ENCODE data around the gene ITGA1.

The ITGA1 gene

DNA sequence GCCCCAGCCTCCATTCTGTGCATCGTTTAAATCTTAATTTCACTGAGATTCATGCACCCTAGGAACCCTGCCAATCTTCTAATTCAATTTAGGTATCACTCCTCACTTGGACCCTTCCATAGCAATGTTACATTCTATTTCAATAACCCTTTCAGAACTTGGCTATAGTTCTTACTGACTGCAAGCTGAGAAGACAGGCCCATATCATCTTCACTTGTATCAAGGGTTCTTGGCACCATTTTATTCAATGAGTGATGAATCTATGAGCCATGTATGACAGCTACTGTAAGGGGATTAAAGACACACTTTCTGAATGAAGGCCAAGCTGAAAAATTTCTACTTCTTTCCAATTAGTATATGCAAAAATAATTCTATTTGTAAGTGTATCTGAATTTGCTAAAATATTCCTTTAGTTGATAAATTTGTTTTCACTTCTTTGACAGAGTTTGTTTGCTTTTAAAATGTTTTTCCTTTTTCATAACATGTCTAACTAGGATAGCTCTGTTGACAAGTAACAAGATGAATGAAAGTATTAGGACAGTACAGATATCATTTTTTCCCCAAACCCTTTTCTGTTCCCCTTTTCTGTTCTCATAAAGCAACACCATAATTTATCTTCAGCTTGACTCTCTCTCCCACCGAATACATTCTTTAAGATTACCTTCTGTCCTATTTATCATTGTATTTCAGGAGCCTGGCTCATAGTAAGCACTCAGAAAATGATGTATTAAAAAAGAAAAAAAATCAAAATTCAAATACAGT lies 211.0 kb downstream of the ITGA1 start:
- DNase-seq (ENCODE audit: low read depth): no peak

DNA sequence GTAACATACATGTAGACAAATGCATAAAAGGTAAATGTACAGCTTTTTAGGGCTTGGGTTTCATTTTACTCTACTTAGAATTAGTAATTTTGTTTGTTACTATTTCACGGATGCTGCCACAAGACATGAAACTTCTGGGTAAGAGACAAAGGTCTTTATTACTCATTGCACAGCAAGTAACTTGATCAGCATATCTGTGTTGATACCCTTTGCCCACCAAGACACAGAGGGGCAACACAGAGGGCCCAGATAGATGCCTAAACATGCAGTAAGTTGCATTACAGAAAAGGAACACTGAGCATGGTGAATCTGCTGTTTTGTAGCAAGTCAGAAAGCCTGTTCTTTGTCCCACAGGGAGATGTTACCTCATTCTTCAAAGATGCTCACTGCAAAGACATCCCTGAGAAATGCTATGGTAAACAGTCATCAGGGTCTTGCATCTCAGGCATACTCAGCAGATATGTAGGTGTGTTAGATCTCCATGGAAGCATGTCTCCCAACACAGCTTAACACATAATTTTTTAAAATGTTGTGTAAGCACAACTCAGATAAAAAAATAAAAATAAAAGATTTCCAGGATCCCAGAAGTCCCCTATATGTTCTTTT lies 211.7 kb downstream of the ITGA1 start:
- DNase-seq (ENCODE audit: low read depth): no peak

DNA sequence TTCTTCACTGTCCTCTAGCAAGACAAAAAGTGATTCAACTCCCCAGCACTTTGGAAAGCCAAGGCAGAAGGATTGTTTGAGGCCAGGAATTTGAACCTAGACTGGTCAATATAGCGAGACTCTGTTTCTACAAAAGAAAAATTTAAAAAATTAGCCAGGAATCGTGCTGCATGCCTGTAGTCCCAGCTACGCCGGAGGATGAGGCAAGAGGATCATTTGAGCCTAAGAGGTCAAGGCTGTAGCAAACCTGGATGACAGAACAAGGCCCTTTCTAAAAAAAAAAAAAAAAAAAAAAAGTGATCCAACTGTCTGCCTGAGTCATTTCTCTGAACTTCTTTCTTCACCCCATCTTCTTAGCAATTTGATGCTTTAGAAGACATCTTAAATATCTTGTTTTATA lies 213.8 kb downstream of the ITGA1 start:
- no peak for DNase-seq (ENCODE audit: low read depth)

DNA sequence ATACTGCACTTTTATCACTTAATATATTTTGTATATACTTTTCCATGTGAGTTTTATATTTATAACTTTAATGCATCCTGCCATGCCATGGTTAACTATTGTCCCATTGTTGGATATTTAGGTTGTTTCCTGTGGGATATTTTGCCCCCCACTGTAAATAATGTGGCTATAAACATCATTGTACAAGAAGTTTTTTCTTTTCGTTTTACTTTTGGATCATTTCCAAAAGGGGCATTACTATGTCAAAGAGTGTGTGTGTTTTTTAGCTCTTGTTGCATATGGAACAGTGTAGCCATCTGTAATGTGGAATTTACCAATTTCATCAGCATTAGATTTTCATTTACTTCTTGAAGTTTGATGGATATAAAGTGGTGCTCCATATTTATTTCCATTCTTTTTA lies 214.8 kb downstream of the ITGA1 start:
- DNase-seq (ENCODE audit: low read depth): no peak

DNA sequence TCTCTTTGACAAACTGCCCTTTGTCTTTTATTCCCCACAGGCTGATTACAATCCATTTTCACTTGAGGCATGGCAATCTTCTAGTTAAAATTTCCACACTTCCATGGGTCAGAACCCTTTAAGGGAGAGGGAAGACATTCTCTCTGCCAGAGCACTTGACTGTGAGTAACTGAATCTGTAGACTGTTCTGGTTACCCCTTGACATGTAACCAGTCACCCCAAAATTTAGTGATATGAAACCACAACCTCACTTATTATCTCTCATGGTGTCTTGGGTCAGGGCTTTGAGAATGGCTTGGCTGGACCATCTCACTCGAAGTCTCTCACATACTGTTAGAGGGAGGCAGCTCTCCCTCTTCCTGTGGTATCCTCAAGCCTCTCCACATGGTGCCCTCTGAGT lies 215.4 kb downstream of the ITGA1 start:
- DNase-seq (ENCODE audit: low read depth): no peak

DNA sequence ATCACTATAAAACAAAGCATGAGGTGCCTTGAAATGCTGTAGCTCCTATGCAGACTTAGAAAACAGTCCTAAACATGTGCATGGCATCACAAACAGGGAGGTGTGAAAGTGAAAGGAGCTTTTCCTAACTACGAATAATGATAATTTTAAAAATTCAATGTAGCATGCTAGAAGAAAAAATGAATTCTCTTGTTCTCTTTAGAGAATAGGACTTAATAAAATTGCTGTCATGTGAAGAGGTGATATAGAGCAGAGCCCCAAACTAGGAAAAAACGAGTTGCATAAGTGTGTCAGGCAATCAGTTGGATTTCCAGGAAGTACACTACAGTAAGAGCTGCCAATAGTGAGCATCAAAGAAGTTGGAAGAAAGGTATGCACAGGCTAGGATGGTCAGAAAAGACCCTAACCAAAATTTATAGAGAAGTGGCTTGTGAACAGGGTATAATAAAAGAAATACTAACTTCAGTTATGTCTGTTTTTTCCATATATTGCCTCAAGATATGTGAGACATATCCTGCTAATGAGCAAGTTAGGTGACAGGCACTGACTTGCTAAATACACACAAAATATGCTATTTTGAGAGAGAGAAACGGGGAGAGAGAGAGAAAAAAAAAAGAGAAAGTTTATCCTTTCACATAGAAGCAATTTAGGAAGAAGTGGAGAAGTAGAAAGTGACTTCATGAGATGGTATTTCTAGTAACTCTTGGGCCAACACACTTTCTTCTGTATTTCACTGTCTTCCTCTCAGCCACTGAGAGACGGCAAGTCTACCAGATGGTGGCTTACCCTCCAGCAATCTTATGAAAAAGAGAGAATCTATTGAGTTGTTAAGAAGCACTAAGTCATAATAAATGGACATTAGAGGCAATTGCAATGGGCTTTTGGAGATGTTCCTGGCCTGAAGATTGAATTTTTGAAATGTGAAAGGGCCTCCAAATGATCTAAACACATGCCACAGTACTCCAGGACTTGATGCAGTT lies 219.5 kb downstream of the ITGA1 start:
- DNase-seq (ENCODE audit: low read depth): no peak

DNA sequence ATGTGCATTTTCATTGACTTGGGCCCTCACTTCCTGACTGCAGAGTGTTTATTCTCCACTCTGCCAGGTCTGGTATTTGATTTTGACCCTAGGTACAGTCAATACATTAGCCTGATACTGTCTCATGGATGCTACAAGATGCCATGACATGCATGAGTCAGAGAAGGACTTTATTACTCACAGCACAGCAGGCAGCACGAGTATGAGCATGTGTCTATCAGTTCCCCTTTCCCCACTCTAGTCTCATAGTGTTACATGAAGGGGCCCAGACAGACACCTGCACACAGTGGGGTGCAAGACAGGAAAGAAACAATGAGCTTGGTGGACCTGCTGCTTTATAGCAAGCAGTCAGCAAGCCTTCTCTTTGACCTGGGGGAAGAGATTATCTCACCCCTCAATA lies 221.0 kb downstream of the ITGA1 start:
- DNase-seq (ENCODE audit: low read depth): no peak

Data from stimulated activated CD8-positive, alpha-beta memory T cell treated with anti-CD3 and anti-CD28 coated beads, Interleukin-15, amount 100 ng/mL, for 24 hours (primary cell).